K562 (cell line): ENCODE results near the gene CCND3. TPM values are rescaled to one million over a fixed set of nuclear protein-coding genes. Genes with fewer than 3 reads are reported as not detected.

Experiments
- BACH1 ChIP-seq: fragments of 200-800 bp; sonication (Bioruptor generic); IDR thresholded peaks from 2 replicates; pipeline ENCODE4 v1.6.1; 2016; ENCODE audit warnings: missing genetic modification characterization, missing compliant biosample characterization
- EHMT2 ChIP-seq: fragments of 450-650 bp; IDR thresholded peaks from 2 replicates; pipeline ENCODE4 v1.6.1; 2018; ENCODE audit warnings: antibody characterized with exemption
- HDAC6 ChIP-seq: IDR thresholded peaks from 2 replicates; pipeline ENCODE4 v1.6.1; 2012; ENCODE audit warnings: low read depth, mild to moderate bottlenecking, control low read depth, inconsistent platforms, low read length, moderate library complexity
- MBD2 ChIP-seq: sonication (generic); IDR thresholded peaks from 2 replicates; pipeline ENCODE4 v1.6.1; 2016; ENCODE audit warnings: low read depth, borderline replicate concordance
- MYNN ChIP-seq, 2 experiments: sonication (generic); formaldehyde crosslinking in 1 of 2; IDR thresholded peaks; 2 replicates each; pipeline versions ENCODE4 v1.5.0 to v1.6.1; 2016 to 2020; ENCODE audit warnings: antibody characterized with exemption in 1 of 2, missing genetic modification reagents in 1 of 2
- NFATC3 ChIP-seq: fragments of 450-650 bp; IDR thresholded peaks from 2 replicates; pipeline ENCODE4 v1.6.1; 2017; ENCODE audit warnings: mild to moderate bottlenecking
- PATZ1 ChIP-seq: fragments of 250-450 bp; sonication (Bioruptor Pico); IDR thresholded peaks from 2 replicates; pipeline ENCODE4 v1.5.0; 2020; ENCODE audit warnings: mild to moderate bottlenecking, borderline replicate concordance
- PCBP2 ChIP-seq: fragments of 200-400 bp; formaldehyde crosslinking; IDR thresholded peaks from 2 replicates; pipeline ENCODE4 v1.6.1; 2018; ENCODE audit warnings: low read length, low read depth, mild to moderate bottlenecking, moderate library complexity; ENCODE audit not compliant: poor library complexity, severe bottlenecking
- PHF21A ChIP-seq: fragments of 450-650 bp; IDR thresholded peaks from 2 replicates; pipeline ENCODE4 v1.6.1; 2017; ENCODE audit warnings: low read depth, borderline replicate concordance
- POLR3A ChIP-seq: IDR thresholded peaks from 2 replicates; pipeline ENCODE4 v1.6.1; 2011; ENCODE audit warnings: borderline replicate concordance, mild to moderate bottlenecking, moderate library complexity; ENCODE audit not compliant: insufficient read length, insufficient read depth; ENCODE audit errors: extremely low read depth
- SMAD3 ChIP-seq: fragments of 450-650 bp; formaldehyde crosslinking; conservative IDR thresholded peaks from 2 replicates; pipeline ENCODE4 v1.4.0; 2020; ENCODE audit warnings: mild to moderate bottlenecking
- SP2 ChIP-seq: IDR thresholded peaks from 2 replicates; pipeline ENCODE4 v1.6.1; 2011; ENCODE audit warnings: mild to moderate bottlenecking, low read depth, low read length, moderate library complexity; ENCODE audit not compliant: poor library complexity, severe bottlenecking; ENCODE audit errors: extremely low read depth
- THRAP3 ChIP-seq: fragments of 450-650 bp; IDR thresholded peaks from 2 replicates; pipeline ENCODE4 v1.6.1; 2016; ENCODE audit warnings: mild to moderate bottlenecking, inconsistent platforms, borderline replicate concordance
- ZBTB7A ChIP-seq: IDR thresholded peaks from 2 replicates; pipeline ENCODE4 v1.6.1; 2011; ENCODE audit warnings: low read depth, mild to moderate bottlenecking, low read length, moderate library complexity, borderline replicate concordance; ENCODE audit not compliant: control insufficient read depth
- ZNF224 ChIP-seq: sonication (generic); formaldehyde crosslinking; IDR thresholded peaks from 2 replicates; pipeline ENCODE4 v1.8.0; 2022; ENCODE audit warnings: mild to moderate bottlenecking, missing genetic modification reagents
- ZNF274 ChIP-seq: IDR thresholded peaks from 2 replicates; pipeline ENCODE4 v1.6.1; 2011; ENCODE audit warnings: low read depth, mild to moderate bottlenecking, low read length, moderate library complexity, borderline replicate concordance
- ZNF324 ChIP-seq: fragments of 250-450 bp; sonication (Bioruptor Pico); IDR thresholded peaks from 2 replicates; pipeline ENCODE4 v1.4.0; 2020; ENCODE audit warnings: mild to moderate bottlenecking
- ZNF41 ChIP-seq: fragments of 250-450 bp; sonication (Bioruptor Pico); conservative IDR thresholded peaks from 2 replicates; pipeline ENCODE4 v1.4.0; 2020; ENCODE audit warnings: mild to moderate bottlenecking
- polyA plus RNA-seq, 8 experiments: library from polyadenylated mRNA; depleted of rRNA in 4 of 8; stranded (reverse) in 5 of 8; unstranded in 3 of 8; fragments of >200 nt; fragmentation: Nextera tagmentation in 2 of 8; fragmentation: Illumina TruSeq in 1 of 8; extraction: Ambion mirVana in 2 of 8; extraction: Trizol in 1 of 8; gene quantifications; 2 replicates each; pipeline versions ENCODE4 v1.2.1 to v1.2.3, GENCODE V29; 2011 to 2014; ENCODE audit warnings: inconsistent platforms in 1 of 8, missing spikeins in 1 of 8
- total RNA-seq, 7 experiments: library from RNA; depleted of rRNA in 6 of 7; stranded (reverse); fragments of >200 nt in 6 of 7; fragmentation: Illumina TruSeq in 2 of 7; extraction: Trizol in 2 of 7; gene quantifications; 2 replicates each; pipeline versions ENCODE4 v1.2.1 to v1.2.3, GENCODE V29; 2011 to 2021; ENCODE audit warnings: low replicate concordance in 1 of 7
- TF ChIP-seq, protein P1 (sequence below), 2 experiments: fragments of 450-650 bp in 1 of 2; IDR thresholded peaks; 2 replicates each; pipeline ENCODE4 v1.6.1; 2011 to 2017; ENCODE audit warnings: low read depth in 2 of 2, antibody characterized with exemption in 1 of 2, borderline replicate concordance in 1 of 2, low read length in 1 of 2, mild to moderate bottlenecking in 1 of 2, mixed read lengths in 1 of 2; ENCODE audit not compliant: control insufficient read depth in 1 of 2
- TF ChIP-seq, protein P2 (sequence below), 2 experiments: fragments of 450-650 bp; IDR thresholded peaks; 2 replicates each; pipeline ENCODE4 v1.6.1; 2016

CCND3 gene
- total and polyA plus RNA-seq, 9 of the 15 experiments (the other 6 are each of a cell fraction or from before 2014, with no cell fraction given), result 21.5 to 204 (median 97.4) TPM

- TF ChIP-seq, protein P1, sequence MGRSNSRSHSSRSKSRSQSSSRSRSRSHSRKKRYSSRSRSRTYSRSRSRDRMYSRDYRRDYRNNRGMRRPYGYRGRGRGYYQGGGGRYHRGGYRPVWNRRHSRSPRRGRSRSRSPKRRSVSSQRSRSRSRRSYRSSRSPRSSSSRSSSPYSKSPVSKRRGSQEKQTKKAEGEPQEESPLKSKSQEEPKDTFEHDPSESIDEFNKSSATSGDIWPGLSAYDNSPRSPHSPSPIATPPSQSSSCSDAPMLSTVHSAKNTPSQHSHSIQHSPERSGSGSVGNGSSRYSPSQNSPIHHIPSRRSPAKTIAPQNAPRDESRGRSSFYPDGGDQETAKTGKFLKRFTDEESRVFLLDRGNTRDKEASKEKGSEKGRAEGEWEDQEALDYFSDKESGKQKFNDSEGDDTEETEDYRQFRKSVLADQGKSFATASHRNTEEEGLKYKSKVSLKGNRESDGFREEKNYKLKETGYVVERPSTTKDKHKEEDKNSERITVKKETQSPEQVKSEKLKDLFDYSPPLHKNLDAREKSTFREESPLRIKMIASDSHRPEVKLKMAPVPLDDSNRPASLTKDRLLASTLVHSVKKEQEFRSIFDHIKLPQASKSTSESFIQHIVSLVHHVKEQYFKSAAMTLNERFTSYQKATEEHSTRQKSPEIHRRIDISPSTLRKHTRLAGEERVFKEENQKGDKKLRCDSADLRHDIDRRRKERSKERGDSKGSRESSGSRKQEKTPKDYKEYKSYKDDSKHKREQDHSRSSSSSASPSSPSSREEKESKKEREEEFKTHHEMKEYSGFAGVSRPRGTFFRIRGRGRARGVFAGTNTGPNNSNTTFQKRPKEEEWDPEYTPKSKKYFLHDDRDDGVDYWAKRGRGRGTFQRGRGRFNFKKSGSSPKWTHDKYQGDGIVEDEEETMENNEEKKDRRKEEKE (IDR thresholded peaks at IDR 0.05; ENCODE audit: borderline replicate concordance in 1 of 2, control insufficient read depth in 1 of 2, low read depth in 2 of 2, low read length in 1 of 2), result 0 out of 4 replicates have a peak, but pooled peaks of 1 of the 2 experiments have one; percentile 72
- TF ChIP-seq EHMT2, result no peak
- TF ChIP-seq ZNF324 (CRISPR knock-in tag), result no peak
- peak; percentile 53; the same call in 1 of the 2 replicates for TF ChIP-seq THRAP3
- peak; percentile 29; the same call in 1 of the 2 replicates for TF ChIP-seq MBD2
- no peak for TF ChIP-seq SP2
- no peak for TF ChIP-seq ZNF274
- no peak for TF ChIP-seq PATZ1 (CRISPR knock-in tag)
- no peak for TF ChIP-seq POLR3A
- TF ChIP-seq, protein P2, sequence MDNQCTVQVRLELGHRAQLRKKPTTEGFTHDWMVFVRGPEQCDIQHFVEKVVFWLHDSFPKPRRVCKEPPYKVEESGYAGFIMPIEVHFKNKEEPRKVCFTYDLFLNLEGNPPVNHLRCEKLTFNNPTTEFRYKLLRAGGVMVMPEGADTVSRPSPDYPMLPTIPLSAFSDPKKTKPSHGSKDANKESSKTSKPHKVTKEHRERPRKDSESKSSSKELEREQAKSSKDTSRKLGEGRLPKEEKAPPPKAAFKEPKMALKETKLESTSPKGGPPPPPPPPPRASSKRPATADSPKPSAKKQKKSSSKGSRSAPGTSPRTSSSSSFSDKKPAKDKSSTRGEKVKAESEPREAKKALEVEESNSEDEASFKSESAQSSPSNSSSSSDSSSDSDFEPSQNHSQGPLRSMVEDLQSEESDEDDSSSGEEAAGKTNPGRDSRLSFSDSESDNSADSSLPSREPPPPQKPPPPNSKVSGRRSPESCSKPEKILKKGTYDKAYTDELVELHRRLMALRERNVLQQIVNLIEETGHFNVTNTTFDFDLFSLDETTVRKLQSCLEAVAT (IDR thresholded peaks at IDR 0.05), result peak in 1 of 2 experiments; percentile 93; a peak in 2 of 4 replicates
- TF ChIP-seq SMAD3 (CRISPR knock-in tag), result peak; percentile 45; the same call in 1 of the 2 replicates
- no peak for TF ChIP-seq PCBP2
- TF ChIP-seq ZNF224, result no peak
- TF ChIP-seq ZNF41 (CRISPR knock-in tag), result no peak
- TF ChIP-seq BACH1, result no peak; the same call in 1 of the 2 replicates
- peak; percentile 66; the same call in 1 of the 2 replicates for TF ChIP-seq ZBTB7A
- TF ChIP-seq MYNN (IDR thresholded peaks at IDR 0.05), result peak; percentile 97
- no peak for TF ChIP-seq MYNN (CRISPR knock-in tag; IDR thresholded peaks at IDR 0.05)
- no peak for TF ChIP-seq PHF21A
- TF ChIP-seq HDAC6, result no peak
- TF ChIP-seq NFATC3, result no peak
Measured at GRCh38 chr6:41936073-41936837, 5.4 kb downstream of the CCND3 start (continued).
